H1 (cell line): ENCODE data around the gene DGAT2. TPM values are rescaled to one million over a fixed set of nuclear protein-coding genes. Genes with fewer than 3 reads are reported as not detected.

ENCODE experiments used
- CTCF ChIA-PET: fragments of 300-600 bp; sonication (Branson Sonifier 250); formaldehyde crosslinking; loops from one replicate; lab custom pipeline; 2021; ENCODE audit not compliant: partially characterized antibody; lab: Charles Lee
- POLR2A ChIA-PET: fragments of 300-600 bp; sonication (Branson Sonifier 250); formaldehyde crosslinking; loops from one replicate; lab custom pipeline; 2021; ENCODE audit warnings: inconsistent platforms; ENCODE audit not compliant: partially characterized antibody; lab: Charles Lee
- DNase-seq, 2 experiments: peaks; one replicate each; pipeline versions ENCODE4 v3.0.0 to v3.0.0-alpha.2; 2010 to 2022; ENCODE audit warnings: low spot score in 2 of 2, low read depth in 1 of 2, mixed read lengths in 1 of 2
- FAIRE-seq: peaks from 2 replicates; lab custom pipeline; 2011; peaks lifted over from hg19 to GRCh38; lab: Jason Lieb, UNC
- H2AFZ ChIP-seq: 2 replicates; pipeline ENCODE4 v1.8.1; 2012; ENCODE audit warnings: low read length, inconsistent platforms
- H2AK5ac ChIP-seq: 2 replicates; pipeline ENCODE4 v1.6.1; 2013; ENCODE audit warnings: low read depth, low read length
- H2BK120ac ChIP-seq: replicated peaks from 2 replicates; pipeline ENCODE3; 2013; ENCODE audit warnings: low read depth, low read length, inconsistent platforms
- H2BK12ac ChIP-seq: 2 replicates; pipeline ENCODE4 v1.6.1; 2013; ENCODE audit warnings: low read depth, low read length
- H2BK15ac ChIP-seq: 2 replicates; pipeline ENCODE4 v1.6.1; 2013; ENCODE audit warnings: low read length
- H2BK20ac ChIP-seq: 2 replicates; pipeline ENCODE4 v1.6.1; 2013; ENCODE audit warnings: low read length
- H2BK5ac ChIP-seq: 2 replicates; pipeline ENCODE4 v1.6.1; 2013; ENCODE audit warnings: low read depth, low read length
- H3K14ac ChIP-seq: 2 replicates; pipeline ENCODE4 v1.6.1; 2013; ENCODE audit warnings: inconsistent platforms; ENCODE audit not compliant: insufficient read length
- H3K18ac ChIP-seq: 2 replicates; pipeline ENCODE4 v1.6.1; 2013; ENCODE audit warnings: low read length; ENCODE audit errors: extremely low read depth
- H3K23ac ChIP-seq: 2 replicates; pipeline ENCODE4 v1.6.1; 2013; ENCODE audit warnings: inconsistent platforms; ENCODE audit not compliant: insufficient read length
- H3K23me2 ChIP-seq: 2 replicates; pipeline ENCODE4 v1.6.1; 2013; ENCODE audit warnings: low read depth, low read length
- H3K27ac ChIP-seq: 2 replicates; pipeline ENCODE4 v1.6.1; 2011; ENCODE audit warnings: low read depth, low read length, inconsistent platforms
- H3K27me3 ChIP-seq, 4 experiments: replicated peaks in 1 of 4; 1 replicate in 1 of 4; 2 replicates in 3 of 4; pipeline versions ENCODE4 v1.6.1 to v1.8.1; 2011 to 2013; ENCODE audit warnings: low read length in 3 of 4, mild to moderate bottlenecking in 3 of 4, inconsistent platforms in 2 of 4, mixed read lengths in 2 of 4, moderate library complexity in 1 of 4; ENCODE audit not compliant: control insufficient read depth in 3 of 4, insufficient read depth in 3 of 4; ENCODE audit errors: extremely low read depth in 1 of 4
- H3K36me3 ChIP-seq, 4 experiments: 2 replicates each; pipeline versions ENCODE4 v1.6.1 to v1.8.1; 2011 to 2013; ENCODE audit warnings: mild to moderate bottlenecking in 4 of 4, low read length in 3 of 4, moderate library complexity in 2 of 4, control low read depth in 1 of 4, inconsistent platforms in 1 of 4; ENCODE audit not compliant: insufficient read depth in 4 of 4, control insufficient read depth in 2 of 4
- H3K4ac ChIP-seq: replicated peaks from 2 replicates; pipeline ENCODE3; 2013; ENCODE audit warnings: low read length, low read depth, mixed read lengths, inconsistent platforms; ENCODE audit not compliant: insufficient read length
- H3K4me1 ChIP-seq, 4 experiments: replicated peaks in 1 of 4; 1 replicate in 1 of 4; 2 replicates in 3 of 4; pipeline versions ENCODE4 v1.6.1 to v1.8.1; 2011 to 2013; ENCODE audit warnings: low read length in 3 of 4, inconsistent platforms in 2 of 4, mixed read lengths in 1 of 4; ENCODE audit not compliant: insufficient read depth in 4 of 4, control insufficient read depth in 3 of 4
- H3K4me2 ChIP-seq, 2 experiments: 2 replicates each; pipeline versions ENCODE4 v1.6.1 to v1.8.1; 2011 to 2013; ENCODE audit warnings: low read depth in 2 of 2, low read length in 2 of 2, control low read depth in 1 of 2, inconsistent platforms in 1 of 2, mild to moderate bottlenecking in 1 of 2; ENCODE audit not compliant: insufficient read depth in 1 of 2
- H3K4me3 ChIP-seq, 4 experiments: fragments of 200-600, 300-600 bp in 1 of 4; sonication (generic), shearing (Covaris generic), sonication (Bioruptor Twin) in 1 of 4; 2 replicates each; pipeline versions ENCODE4 v1.5.1 to v1.8.1; 2011 to 2016; ENCODE audit warnings: low read length in 4 of 4, low read depth in 3 of 4, control low read depth in 2 of 4, inconsistent platforms in 2 of 4, mild to moderate bottlenecking in 2 of 4, mixed read lengths in 1 of 4, moderate library complexity in 1 of 4; ENCODE audit not compliant: insufficient read depth in 2 of 4; ENCODE audit errors: extremely low read depth in 1 of 4
- H3K56ac ChIP-seq: replicated peaks from 2 replicates; pipeline ENCODE3; 2013; ENCODE audit warnings: low read depth, mild to moderate bottlenecking, mixed read lengths, low read length, inconsistent platforms; ENCODE audit not compliant: insufficient read length
- H3K79me1 ChIP-seq: 2 replicates; pipeline ENCODE4 v1.6.1; 2013; ENCODE audit warnings: low read depth, low read length, control low read depth
- H3K79me2 ChIP-seq, 2 experiments: 2 replicates each; pipeline versions ENCODE4 v1.6.1 to v1.8.1; 2012 to 2013; ENCODE audit warnings: low read length in 2 of 2, mild to moderate bottlenecking in 2 of 2, inconsistent platforms in 1 of 2; ENCODE audit not compliant: insufficient read depth in 2 of 2, control insufficient read depth in 1 of 2
- H3K9ac ChIP-seq, 4 experiments: replicated peaks in 1 of 4; 1 replicate in 1 of 4; 2 replicates in 3 of 4; pipeline versions ENCODE4 v1.6.1 to v1.8.1; 2011 to 2013; ENCODE audit warnings: low read depth in 3 of 4, low read length in 3 of 4, control low read depth in 2 of 4, mild to moderate bottlenecking in 2 of 4, moderate library complexity in 2 of 4, inconsistent platforms in 1 of 4; ENCODE audit errors: extremely low read depth in 1 of 4
- H3K9me3 ChIP-seq, 2 experiments: 2 replicates each; pipeline versions ENCODE4 v1.6.1 to v1.8.1; 2012 to 2013; ENCODE audit warnings: mild to moderate bottlenecking in 2 of 2, moderate library complexity in 2 of 2, control low read depth in 1 of 2, inconsistent platforms in 1 of 2, low read depth in 1 of 2, low read length in 1 of 2, mixed read lengths in 1 of 2; ENCODE audit not compliant: insufficient read depth in 2 of 2
- H4K20me1 ChIP-seq, 2 experiments: replicated peaks in 1 of 2; 2 replicates each; pipeline versions ENCODE3 to v1.8.1; 2011 to 2013; ENCODE audit warnings: inconsistent platforms in 2 of 2, low read length in 2 of 2, mild to moderate bottlenecking in 1 of 2; ENCODE audit not compliant: insufficient read depth in 2 of 2, control insufficient read depth in 1 of 2
- H4K5ac ChIP-seq: 2 replicates; pipeline ENCODE4 v1.6.1; 2013; ENCODE audit warnings: low read length, low read depth, mixed read lengths, inconsistent platforms; ENCODE audit not compliant: insufficient read length
- H4K8ac ChIP-seq: 2 replicates; pipeline ENCODE4 v1.8.0; 2013; ENCODE audit warnings: mild to moderate bottlenecking, moderate library complexity, low read length, inconsistent platforms; ENCODE audit not compliant: insufficient read depth; ENCODE audit errors: extremely low read depth
- H4K91ac ChIP-seq: replicated peaks from 2 replicates; pipeline ENCODE3; 2013; ENCODE audit warnings: low read length, mixed read lengths, inconsistent platforms; ENCODE audit not compliant: insufficient read length
- ASH2L ChIP-seq: fragments of 200-600, 300-600 bp; sonication (generic); IDR thresholded peaks from one replicate; pipeline ENCODE4 v1.7.1; 2017; ENCODE audit warnings: low read length
- BACH1 ChIP-seq: IDR thresholded peaks from 2 replicates; pipeline ENCODE4 v1.6.1; 2012; ENCODE audit warnings: low read length, improper control_type of control experiment
- BRCA1 ChIP-seq: IDR thresholded peaks from 2 replicates; pipeline ENCODE4 v1.6.1; 2012; ENCODE audit warnings: low read depth, low read length, improper control_type of control experiment
- CBX8 ChIP-seq: fragments of 300-800, 300-1000 bp; sonication (generic); IDR thresholded peaks from 2 replicates; pipeline ENCODE4 v1.7.1; 2016; ENCODE audit warnings: low read depth, low read length, borderline replicate concordance
- CHD1 ChIP-seq: IDR thresholded peaks from 2 replicates; pipeline ENCODE4 v1.6.1; 2012; ENCODE audit warnings: low read depth, low read length, improper control_type of control experiment
- KDM5A ChIP-seq: fragments of 200-600 bp; IDR thresholded peaks from 2 replicates; pipeline ENCODE4 v1.7.1; 2012; ENCODE audit warnings: mild to moderate bottlenecking, low read length, inconsistent platforms, mixed read lengths
- RNF2 ChIP-seq: fragments of 200-900, 300-1000 bp; sonication (generic); IDR thresholded peaks from 2 replicates; pipeline ENCODE4 v1.7.1; 2016; ENCODE audit warnings: borderline replicate concordance, low read depth, mild to moderate bottlenecking, antibody characterized with exemption, low read length; ENCODE audit not compliant: poor library complexity, severe bottlenecking; ENCODE audit errors: missing control alignments
- SAP30 ChIP-seq: fragments of 300-600 bp; sonication (generic); IDR thresholded peaks from 2 replicates; pipeline ENCODE4 v1.7.1; 2012; ENCODE audit warnings: low read length, moderate library complexity, mild to moderate bottlenecking, inconsistent platforms; ENCODE audit not compliant: insufficient read depth, insufficient replicate concordance
- TCF12 ChIP-seq: IDR thresholded peaks from 2 replicates; pipeline ENCODE4 v1.6.1; 2011; ENCODE audit warnings: low read depth, mild to moderate bottlenecking, low read length
- WGBS, 2 experiments: shearing (Covaris generic) in 1 of 2; methylation state at CpG; one replicate each; pipeline versions ENCODE4 v1.1.6 to v1.1.7; 2013 to 2015; ENCODE audit warnings: low lambda C conversion rate in 2 of 2, mixed read lengths in 2 of 2, inconsistent platforms in 1 of 2, low coverage in 1 of 2, missing lambda C conversion rate in 1 of 2; ENCODE audit not compliant: insufficient replicate concordance in 2 of 2, insufficient coverage in 1 of 2, insufficient read length in 1 of 2; ENCODE audit errors: extremely low coverage in 1 of 2, missing lambda C conversion rate in 1 of 2; 5-methylcytosine and 5-hydroxymethylcytosine counted together
- polyA plus RNA-seq, 7 experiments: library from polyadenylated mRNA; depleted of rRNA in 3 of 7; stranded (reverse) in 5 of 7; unstranded in 2 of 7; fragments of >200 nt in 5 of 7; fragments of 200-250 nt in 2 of 7; gene quantifications; 1 replicate in 5 of 7; 2 replicates in 1 of 7; 4 replicates in 1 of 7; pipeline versions ENCODE4 v1.2.1 to v1.2.3, GENCODE V29; 2011 to 2013; ENCODE audit warnings: missing spikeins in 2 of 7, mixed read lengths in 2 of 7
- total RNA-seq: library from RNA; stranded (reverse); fragmentation: NEBNext Ultra II Directional; extraction: Animal tissue kit (Norgen Biotek cat#: 25700); gene quantifications from 2 replicates; pipeline ENCODE4 v1.2.1, GENCODE V29; 2021
- TF ChIP-seq, protein P1 (sequence below): IDR thresholded peaks from 2 replicates; pipeline ENCODE4 v1.6.1; 2012; ENCODE audit warnings: low read length, inconsistent platforms

DGAT2 gene
- total and polyA plus RNA-seq, 2 of the 8 experiments (the other 6 are each of a cell fraction or from before 2014, with no cell fraction given) = 3.2 to 5.9 TPM

DNA sequence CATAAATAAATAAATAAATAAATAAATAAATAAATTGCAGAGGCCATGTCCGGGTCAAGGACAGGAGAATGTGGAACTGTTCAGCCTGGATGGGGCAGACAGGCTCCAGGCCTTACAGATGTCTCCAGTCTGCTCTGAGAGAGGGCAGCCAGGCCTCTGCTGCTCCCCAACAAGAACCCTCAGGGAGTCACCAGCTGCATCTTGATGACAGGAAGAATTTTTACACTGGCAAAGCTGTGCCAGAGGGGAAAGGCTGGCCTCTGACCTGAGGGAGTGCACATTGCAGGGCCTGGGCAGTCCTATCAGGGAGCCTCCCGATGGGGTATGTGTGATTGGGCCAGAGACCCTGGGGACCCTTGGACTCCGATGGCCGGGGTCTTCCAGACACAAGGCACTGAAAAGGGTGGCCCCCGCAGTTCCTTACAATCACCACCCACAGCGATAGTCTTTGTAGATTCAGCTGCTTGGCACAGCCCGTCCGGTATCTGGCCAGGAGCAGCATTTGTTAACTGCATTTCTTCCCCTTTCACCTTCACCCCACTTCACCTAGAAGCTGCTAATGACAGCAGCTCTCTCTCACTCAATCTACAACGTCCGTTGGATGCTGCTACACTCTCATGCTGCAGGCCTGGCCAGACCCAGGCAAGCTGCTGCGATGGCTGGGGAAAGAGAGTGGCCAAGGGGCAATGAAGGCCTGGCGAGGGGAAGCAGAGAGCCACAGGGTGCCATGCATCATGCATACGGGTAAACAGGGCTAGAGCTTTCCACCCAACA, 42.8 kb upstream of the DGAT2 start:
- H4K5ac ChIP-seq = no peak overlapping the region
- H4K20me1 ChIP-seq = no peaks in the 10 kb centered on the region
- no peaks in the 10 kb centered on the region for H3K23me2 ChIP-seq
- no peak overlapping the region for H2BK120ac ChIP-seq
- H3K56ac ChIP-seq = no peak overlapping the region
- no peak for FAIRE-seq
- no peak overlapping the region for H2AK5ac ChIP-seq
- no peak overlapping the region for H3K4ac ChIP-seq
- no peak overlapping the region for H3K9ac ChIP-seq
- no peak overlapping the region for H3K4me3 ChIP-seq
- H3K9me3 ChIP-seq = no peaks in the 10 kb centered on the region
- POLR2A ChIA-PET = interaction anchor here (1.1 kb wide), 1 partner anchor 51 kb away, joined by 3 read pairs; no protein-coding TSS in a partner anchor
- H2BK15ac ChIP-seq = no peak overlapping the region
- H4K8ac ChIP-seq = no peak overlapping the region; the same call in 1 of the 2 replicates
- no peak for DNase-seq
- H2BK20ac ChIP-seq = no peak overlapping the region
- H3K36me3 ChIP-seq = no peaks in the 10 kb centered on the region
- no peak overlapping the region for H3K14ac ChIP-seq
- no peak overlapping the region for H3K18ac ChIP-seq
- CTCF ChIA-PET = interaction anchor here (0.7 to 2.3 kb wide), 8 partner anchors 9 to 426 kb away, joined by 3 to 6 read pairs (median 4); no protein-coding TSS in a partner anchor
- no peak overlapping the region for H2BK5ac ChIP-seq
- no peak overlapping the region for H2AFZ ChIP-seq
- H3K4me1 ChIP-seq = no peaks in the 10 kb centered on the region
- no peak overlapping the region for H3K27ac ChIP-seq
- no peaks in the 10 kb centered on the region for H3K79me1 ChIP-seq
- H2BK12ac ChIP-seq = no peak overlapping the region
- no peak overlapping the region for H3K23ac ChIP-seq
- no peaks in the 10 kb centered on the region for H3K79me2 ChIP-seq
- H4K91ac ChIP-seq = no peak overlapping the region
- 85% methylated on average over 13 of the region's 13 CpGs; no CpG with 5 or more reads in 1 of the 2 experiments for WGBS, 2 experiments
- H3K27me3 ChIP-seq = 0 out of 7 replicates have a peak, but pooled peaks cover 0 to 5% (median 0%) of the 10 kb centered on the region in 4 experiments
- H3K4me2 ChIP-seq = no peak overlapping the region
- TF ChIP-seq RNF2 (no peak), ASH2L (no peak), BRCA1 (no peak), TCF12 (no peak), KDM5A (no peak), CHD1 (no peak), SAP30 (no peak), CBX8 (no peak), BACH1 (no peak)
- TF ChIP-seq, protein P1, sequence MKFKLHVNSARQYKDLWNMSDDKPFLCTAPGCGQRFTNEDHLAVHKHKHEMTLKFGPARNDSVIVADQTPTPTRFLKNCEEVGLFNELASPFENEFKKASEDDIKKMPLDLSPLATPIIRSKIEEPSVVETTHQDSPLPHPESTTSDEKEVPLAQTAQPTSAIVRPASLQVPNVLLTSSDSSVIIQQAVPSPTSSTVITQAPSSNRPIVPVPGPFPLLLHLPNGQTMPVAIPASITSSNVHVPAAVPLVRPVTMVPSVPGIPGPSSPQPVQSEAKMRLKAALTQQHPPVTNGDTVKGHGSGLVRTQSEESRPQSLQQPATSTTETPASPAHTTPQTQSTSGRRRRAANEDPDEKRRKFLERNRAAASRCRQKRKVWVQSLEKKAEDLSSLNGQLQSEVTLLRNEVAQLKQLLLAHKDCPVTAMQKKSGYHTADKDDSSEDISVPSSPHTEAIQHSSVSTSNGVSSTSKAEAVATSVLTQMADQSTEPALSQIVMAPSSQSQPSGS = no peak
